ENCODE results near the gene UNC50.
A peak's percentile ranks its signal among the peaks of the same experiment; 100 is the strongest.
"Not testable (repeated sequence)": the region's sequence is repeated elsewhere in the genome, so short reads cannot be mapped to it uniquely, and the experiment has no call there.

The UNC50 gene

DNA sequence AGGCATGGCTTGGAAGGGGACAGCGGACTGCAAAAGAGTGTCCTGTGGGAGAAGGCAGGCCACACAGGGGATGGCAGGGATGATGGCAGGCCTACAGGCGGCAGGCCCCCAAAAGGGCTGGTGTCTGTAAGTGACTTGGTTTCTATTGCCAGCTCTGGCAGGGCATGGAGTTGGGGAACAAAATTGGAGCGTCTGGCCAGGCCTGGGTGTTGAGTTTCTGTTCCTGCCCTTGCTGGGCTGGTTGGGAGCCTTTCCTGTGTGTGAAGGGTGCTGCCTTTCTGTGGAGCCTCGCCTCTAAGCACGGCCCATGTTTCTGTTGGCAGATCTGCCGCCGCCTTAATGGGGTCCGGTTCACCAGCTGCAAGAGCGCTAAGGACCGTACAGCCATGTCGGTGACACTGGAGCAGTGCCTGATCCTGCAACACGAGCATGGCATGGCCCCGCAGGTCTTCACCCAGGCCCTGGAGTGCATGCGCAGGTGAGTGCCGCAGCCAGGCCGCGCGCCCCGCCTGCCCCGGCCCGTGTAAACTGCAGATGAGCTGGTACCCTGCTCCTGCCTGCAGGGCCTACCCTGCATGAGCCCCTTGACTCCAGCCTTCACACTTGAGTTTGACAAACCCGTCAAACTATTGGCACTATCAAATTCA, 31.6 kb upstream of the UNC50 start:
- DNase-seq (ENCODE audit: low spot score) = no peak
- FAIRE-seq = no peak

DNA sequence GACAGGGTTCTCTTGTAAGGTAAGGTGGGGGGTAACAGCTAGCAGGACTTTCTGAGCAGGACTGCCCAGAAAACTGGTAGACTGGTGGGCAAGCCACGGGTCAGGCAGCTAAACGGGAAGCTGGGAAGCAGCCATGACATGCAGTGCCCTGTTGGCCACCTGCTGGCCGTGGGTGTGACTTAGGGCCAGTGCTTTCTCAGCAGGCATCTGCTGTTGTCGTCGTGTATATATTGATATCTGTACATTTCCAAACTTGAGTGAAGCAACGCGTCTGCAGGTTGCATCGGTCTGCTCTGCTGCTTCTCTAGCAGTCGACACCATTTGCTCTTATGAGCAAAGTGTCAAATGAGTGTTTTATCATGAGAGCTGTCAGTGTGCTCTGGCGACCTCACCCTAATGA, 31.1 kb upstream of the UNC50 start:
- FAIRE-seq (no peak), DNase-seq (ENCODE audit: low spot score) (no peak)

DNA sequence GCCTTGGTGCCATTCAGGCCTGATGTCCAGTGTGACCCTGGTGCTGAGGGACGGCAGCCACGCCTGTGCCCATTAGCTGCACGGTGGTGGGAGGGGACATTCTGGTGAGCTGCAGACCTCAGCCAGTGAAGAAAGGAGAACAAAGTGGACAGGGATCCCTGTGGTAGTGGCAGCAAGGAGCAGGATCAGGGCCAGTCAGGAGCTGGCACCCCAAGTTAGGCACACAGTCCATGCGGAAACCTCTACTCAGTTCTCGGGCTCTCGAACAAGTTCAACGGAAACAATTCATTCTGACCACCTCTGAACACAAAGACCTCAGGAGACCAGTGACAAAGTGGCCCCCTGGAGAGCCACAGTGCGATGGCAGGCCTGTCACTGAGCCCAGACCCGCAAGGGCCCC, 30.2 kb upstream of the UNC50 start:
- DNase-seq (ENCODE audit: low spot score) (no peak), FAIRE-seq (no peak)

DNA sequence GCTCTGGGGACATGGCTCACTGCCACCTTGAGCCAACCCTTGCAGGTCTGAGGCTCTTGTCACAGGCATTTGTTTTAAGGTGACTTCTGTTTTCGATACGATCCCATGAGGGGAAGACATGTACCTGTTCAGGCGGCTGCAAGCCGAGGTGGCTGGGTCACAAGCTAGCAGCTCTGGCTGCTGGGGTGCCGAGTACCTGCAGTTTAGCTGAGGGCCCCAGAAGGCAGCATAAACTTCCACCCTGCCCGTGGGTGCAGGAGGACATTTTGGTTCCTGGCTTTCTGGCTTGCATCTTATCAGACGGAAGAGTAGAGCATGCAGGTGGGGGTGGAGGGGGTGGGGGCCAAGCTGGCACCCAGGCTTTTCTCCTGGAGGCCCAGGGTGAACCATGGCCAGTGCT, 28.5 kb upstream of the UNC50 start:
- no peak for FAIRE-seq
- DNase-seq (ENCODE audit: low spot score) = no peak

DNA sequence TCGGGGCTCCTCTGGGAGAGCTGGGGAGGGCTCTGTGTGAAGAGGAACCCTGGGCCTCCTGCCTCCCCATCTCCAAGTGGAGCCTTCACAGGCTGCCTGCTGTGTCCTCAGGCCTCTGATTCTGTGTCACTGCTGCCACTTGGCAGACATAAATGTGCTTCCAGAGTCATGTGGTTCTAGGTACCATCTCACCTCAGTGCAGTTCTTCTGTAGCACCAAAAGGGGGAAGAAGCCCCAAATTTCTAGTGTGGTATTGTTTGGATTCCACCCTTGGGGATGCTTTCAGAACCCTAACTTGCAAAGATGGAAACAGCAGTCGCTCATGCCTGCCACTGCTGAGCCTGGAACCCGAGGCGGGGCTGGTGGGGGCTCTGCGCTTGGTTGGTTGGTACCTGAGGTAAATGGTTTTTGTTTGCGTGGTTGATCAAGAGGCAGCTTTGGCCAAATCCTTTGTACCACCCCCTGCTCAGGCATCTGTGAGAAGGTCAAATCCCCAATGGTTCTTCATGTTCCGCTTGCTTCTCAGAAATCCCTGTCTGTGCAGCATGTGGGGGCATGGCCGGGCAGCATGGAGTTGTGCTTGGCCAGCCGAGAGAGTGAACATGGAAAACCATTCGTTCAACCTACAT, 27.6 kb upstream of the UNC50 start:
- FAIRE-seq = no peak
- no peak for DNase-seq (ENCODE audit: low spot score)

DNA sequence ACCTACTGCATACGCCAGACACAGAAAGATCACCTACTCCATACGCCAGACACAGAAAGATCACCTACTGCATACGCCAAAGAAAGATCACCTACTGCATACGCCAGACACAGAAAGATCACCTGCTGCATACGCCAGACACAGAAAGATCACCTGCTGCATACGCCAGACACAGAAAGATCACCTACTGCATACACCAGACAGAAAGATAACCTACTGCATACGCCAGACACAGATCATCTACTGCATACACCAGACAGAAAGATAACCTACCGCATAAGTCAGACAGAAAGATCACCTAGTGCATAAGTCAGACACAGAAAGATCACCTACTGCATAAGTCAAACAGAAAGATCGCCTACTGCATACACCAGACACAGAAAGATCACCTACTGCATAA, 25.9 kb upstream of the UNC50 start:
- DNase-seq (ENCODE audit: low spot score) (no peak), FAIRE-seq (no peak)

GRCh38 chr2:98583276-98583675, 25.1 kb upstream of the UNC50 start:
- no peak for DNase-seq (ENCODE audit: low spot score)
- no peak for FAIRE-seq

- no peak for DNase-seq (ENCODE audit: low spot score)
- FAIRE-seq = no peak
Measured at GRCh38 chr2:98583816-98584618, 24.4 kb upstream of the UNC50 start.

DNA sequence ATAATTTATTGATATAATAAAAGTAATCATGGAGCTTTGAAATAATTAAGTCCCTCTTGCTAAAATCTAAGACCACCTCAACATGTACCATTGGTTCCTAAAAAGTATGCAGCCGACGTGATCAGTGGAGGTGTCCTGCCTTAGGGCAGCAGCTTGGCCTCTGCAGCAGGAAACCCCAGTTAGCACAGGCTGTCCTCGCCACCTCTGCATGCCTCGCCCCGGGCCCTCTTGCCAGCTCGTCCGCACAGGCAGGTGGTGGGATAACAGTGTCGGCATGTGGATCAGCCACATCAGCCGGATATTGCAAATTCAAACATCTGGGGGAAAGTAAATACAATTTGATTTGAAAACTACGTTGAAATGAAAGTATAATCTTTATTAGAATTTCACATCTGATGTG, 23.0 kb upstream of the UNC50 start:
- DNase-seq (ENCODE audit: low spot score) = no peak
- FAIRE-seq = no peak

DNA sequence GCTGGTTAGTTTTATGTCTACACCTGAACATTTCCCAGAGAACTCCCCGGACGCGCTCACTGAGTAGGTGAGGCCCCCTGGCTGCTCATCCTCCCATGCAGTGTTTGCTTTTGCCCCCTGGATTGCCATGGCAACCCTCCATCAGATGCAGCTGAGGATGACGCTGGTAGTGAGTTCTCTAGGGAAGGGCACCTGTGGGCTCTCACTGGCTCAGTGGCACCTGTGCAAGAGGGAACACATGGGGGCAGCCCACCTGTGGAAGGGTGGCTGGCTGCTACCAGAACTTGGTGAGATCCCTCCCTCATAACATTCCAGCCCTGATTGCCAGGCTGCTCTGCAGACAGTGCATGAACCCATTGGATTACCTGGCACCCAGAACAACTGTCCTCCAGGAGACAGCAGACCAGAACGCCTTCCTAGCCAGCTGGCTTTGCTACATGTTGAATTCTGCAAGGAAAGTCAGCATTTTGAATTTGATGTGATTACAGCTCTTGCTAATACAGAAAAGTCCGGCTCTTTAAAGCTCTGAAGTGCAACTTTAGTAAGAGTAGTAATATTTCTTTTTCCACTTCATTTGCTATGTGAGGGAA, 21.7 kb upstream of the UNC50 start:
- FAIRE-seq (no peak), DNase-seq (ENCODE audit: low spot score) (no peak)

DNA sequence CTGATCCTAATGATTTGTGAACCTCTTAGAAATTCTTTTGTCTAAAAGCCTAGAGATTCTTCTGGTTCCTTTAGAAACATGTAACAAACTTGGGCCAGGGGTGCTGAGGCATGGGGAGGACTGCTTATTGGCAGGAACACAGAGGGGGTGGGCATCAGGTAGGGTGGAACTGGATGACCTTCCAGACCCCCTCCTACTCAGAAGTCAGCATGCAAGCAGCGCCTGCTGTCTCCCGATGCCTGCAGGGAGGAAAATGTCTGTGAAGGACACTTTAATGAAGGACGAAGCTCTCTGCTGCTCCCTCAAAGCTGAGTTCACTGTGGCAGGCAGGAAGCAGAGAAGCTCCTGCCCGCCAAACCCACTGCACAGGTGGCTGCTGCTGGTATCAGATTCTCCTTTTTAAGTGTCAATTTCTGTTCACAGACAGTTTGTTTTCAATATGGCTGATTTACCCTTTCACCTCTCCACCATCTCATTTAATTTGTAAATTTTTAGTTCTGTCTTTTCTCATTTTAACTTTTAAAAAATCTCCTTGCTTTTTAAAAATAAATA, 19.4 kb upstream of the UNC50 start:
- no peak for DNase-seq (ENCODE audit: low spot score)
- no peak for FAIRE-seq

- no peak for FAIRE-seq
- DNase-seq (ENCODE audit: low spot score) = no peak
Measured at GRCh38 chr2:98589489-98589888, 18.9 kb upstream of the UNC50 start.

DNA sequence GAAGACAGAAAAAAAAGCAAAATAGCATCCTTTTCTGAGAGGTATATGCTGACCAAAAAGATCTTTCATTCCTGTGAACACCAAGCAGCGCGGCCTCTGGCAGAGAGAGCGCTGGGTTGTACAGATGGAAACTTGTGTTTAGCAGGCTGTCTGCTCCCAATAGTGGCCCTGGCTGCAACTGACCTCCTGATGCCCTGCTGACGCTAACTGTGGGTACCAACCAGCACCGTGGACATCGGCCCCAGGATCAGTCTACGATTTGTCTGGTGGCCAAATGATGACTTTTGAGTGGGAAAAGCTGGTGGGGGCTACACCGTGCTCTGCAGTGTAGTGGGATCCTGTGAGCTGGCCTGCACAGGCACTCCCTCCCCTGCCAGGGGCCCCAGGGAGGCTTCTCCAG, 15.8 kb upstream of the UNC50 start:
- no peak for DNase-seq (ENCODE audit: low spot score)
- no peak for FAIRE-seq

DNA sequence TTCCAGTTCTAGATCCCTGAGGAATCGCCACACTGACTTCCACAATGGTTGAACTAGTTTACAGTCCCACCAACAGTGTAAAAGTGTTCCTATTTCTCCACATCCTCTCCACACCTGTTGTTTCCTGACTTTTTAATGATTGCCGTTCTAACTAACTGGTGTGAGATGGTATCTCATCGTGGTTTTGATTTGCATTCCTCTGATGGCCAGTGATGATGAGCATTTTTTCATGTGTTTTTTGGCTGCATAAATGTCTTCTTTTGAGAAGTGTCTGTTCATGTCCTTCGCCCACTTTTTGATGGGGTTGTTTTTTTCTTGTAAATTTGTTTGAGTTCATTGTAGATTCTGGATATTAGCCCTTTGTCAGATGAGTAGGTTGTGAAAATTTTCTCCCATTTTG, 13.7 kb upstream of the UNC50 start:
- FAIRE-seq; DNase-seq (ENCODE audit: low spot score): not testable (repeated sequence)

DNA sequence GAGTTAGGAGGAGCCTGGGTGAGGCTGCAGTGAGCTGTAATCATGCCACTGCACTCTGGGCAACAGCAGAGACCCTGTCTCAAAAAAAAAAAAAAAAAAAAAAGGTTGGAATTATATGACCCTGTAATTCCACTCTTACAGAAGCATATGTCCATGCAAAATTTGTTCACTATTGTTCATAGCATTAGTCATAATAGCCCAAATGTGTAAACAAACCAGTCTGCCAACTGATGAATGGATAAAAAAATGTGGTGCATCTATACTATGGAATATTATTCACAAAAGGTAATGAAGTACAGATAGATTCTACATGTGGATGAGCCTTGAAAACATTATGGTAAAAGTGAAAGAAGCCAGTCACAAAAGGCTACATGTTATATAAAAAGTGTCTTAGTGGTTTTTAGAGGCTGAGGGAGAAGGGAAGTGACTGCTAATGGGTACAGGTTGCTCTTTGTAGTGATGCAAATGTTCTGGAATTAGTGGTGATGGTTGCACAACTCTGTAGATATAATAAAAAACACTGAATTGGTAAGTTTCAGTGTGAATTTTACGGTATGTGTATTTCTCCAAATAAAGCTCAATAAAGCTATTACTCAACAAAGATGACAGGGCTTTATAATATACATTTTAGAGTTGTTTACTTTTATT, 9.5 kb upstream of the UNC50 start:
- FAIRE-seq (no peak), DNase-seq (ENCODE audit: low spot score) (no peak)

DNA sequence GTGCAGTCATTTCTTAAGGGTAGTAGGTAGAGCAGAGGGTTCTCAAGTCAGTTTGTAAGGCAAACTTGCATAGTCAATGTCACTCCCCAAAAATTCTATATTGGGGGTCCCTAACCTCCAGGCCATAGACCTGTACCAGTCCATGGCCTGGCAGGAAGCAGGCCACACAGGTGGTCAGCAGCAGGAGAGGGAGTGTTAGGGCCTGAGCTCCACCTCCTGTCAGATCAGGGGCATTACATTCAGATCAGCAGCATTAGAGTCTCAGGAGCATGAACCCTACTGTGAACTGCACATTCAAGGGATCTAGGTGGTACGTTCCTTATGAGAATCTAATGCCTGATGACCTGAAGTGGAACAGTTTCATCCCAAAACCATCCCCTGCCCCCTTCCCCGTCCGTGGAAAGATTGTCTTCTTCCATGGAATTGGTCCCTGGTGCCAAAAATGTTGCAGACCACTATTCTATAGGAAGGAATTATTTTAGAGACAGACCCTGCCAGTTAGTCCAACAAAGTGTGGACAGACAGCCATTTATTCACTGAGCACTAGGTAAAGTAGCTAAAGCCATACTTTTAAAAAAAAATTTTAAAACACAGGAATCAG, 6.8 kb upstream of the UNC50 start:
- no peak for FAIRE-seq
- peak; percentile 52 for DNase-seq (ENCODE audit: low spot score)

DNA sequence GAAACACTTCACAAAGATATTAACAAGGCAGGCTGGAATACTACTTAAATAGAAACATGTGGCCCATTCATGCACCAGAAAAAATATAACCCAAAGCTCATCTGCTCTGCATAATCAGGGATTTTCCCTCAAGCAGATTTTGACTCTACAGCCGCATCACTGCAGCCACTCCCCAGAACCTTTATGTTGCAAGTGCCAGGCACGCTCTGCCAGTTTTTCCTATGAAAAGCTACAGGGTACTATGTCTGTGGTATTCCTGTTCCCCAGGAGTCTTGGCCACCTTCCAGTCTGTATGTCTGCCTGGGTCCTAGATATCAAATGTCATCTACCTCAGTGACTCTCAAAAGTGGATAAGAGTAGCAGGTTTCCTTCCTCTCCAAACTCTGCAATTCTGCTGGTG, 3.8 kb upstream of the UNC50 start:
- no peak for DNase-seq (ENCODE audit: low spot score)

DNA sequence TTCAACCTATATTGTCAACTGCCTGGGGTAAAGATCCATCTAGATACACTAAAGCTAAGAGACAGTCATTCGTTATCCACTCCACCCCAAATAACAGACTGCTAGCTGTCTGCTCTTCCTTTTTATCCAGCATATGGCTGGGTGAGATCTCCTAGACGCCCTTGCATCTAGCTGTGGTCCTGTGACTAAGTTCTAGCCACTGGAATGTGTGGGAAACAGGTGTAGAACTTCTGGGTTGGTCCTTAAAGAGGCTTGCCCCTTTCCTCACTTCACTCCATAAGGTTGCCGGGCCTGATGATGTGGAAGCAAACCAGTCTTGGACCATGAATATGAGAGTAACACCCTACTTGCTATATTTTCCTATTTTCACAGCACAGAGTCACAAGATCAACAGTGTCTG, 3.3 kb upstream of the UNC50 start:
- FAIRE-seq = no peak

More for the DNA sequence above, 3.8 kb upstream of the UNC50 start:
- no peak for FAIRE-seq

GRCh38 chr2:98606431-98606830, 2.0 kb upstream of the UNC50 start:
- DNase-seq (ENCODE audit: low spot score) = no peak
- FAIRE-seq = no peak

More for the DNA sequence above, 3.3 kb upstream of the UNC50 start:
- no peak for DNase-seq (ENCODE audit: low spot score)

GRCh38 chr2:98607104-98607503, 1.3 kb upstream of the UNC50 start:
- FAIRE-seq = no peak

GRCh38 chr2:98607741-98608115, 661 bp upstream of the UNC50 start:
- no peak for FAIRE-seq
- no peak for DNase-seq (ENCODE audit: low spot score)

More at GRCh38 chr2:98607104-98607503, 1.3 kb upstream of the UNC50 start:
- no peak for DNase-seq (ENCODE audit: low spot score)

Data from RCC 7860 (cell line).